Body of pancreas (tissue), 4 donors: ENCODE results near the gene HIP1. TPM values are rescaled to one million over a fixed set of nuclear protein-coding genes. Genes with fewer than 3 reads are reported as not detected.

Experiments used
- ATAC-seq: fragments of 150-250 bp; one replicate; pipeline ENCODE4 v1.9.1; 2016
- DNase-seq, 4 donors: peaks; one replicate each; pipeline ENCODE4 v3.0.0-alpha.2; 2019
- H3K27ac ChIP-seq, 4 donors: fragments of 200-600 bp; sonication (generic); 1 replicate in 3 of 4; 2 replicates in 1 of 4; pipeline versions ENCODE4 v1.5.1 to v1.6.1; 2016 to 2019; ENCODE audit warnings: mild to moderate bottlenecking in 1 of 4, mixed read lengths in 1 of 4, moderate library complexity in 1 of 4
- H3K27me3 ChIP-seq, 2 donors: fragments of 200-600 bp; sonication (generic); one replicate each; pipeline ENCODE4 v1.6.0; 2016; ENCODE audit warnings: mild to moderate bottlenecking in 1 of 2
- H3K36me3 ChIP-seq, 2 donors: fragments of 200-600 bp; sonication (generic); replicated peaks in 1 of 2; 2 replicates each; pipeline ENCODE4 v1.5.1; 2016; ENCODE audit warnings: low read depth in 2 of 2; ENCODE audit not compliant: insufficient read depth in 1 of 2
- H3K4me1 ChIP-seq: fragments of 200-600 bp; sonication (generic); one replicate; pipeline ENCODE4 v1.6.0; 2016
- H3K4me3 ChIP-seq, 2 donors: fragments of 200-600 bp; sonication (generic); 1 replicate in 1 of 2; 2 replicates in 1 of 2; pipeline ENCODE4 v1.5.1; 2016 to 2019
- H3K9me3 ChIP-seq, 3 donors: fragments of 200-600 bp; sonication (generic); 1 replicate in 2 of 3; 2 replicates in 1 of 3; pipeline ENCODE4 v1.5.1; 2016
- POLR2A ChIP-seq, 3 donors: fragments of 450-650 bp; IDR thresholded peaks; one replicate each; pipeline ENCODE4 v1.6.1; 2016; ENCODE audit warnings: antibody characterized with exemption in 3 of 3, mild to moderate bottlenecking in 2 of 3
- WGBS, 2 donors: methylation state at CpG; one replicate each; pipeline ENCODE4 v1.1.5; 2017; 5-methylcytosine and 5-hydroxymethylcytosine counted together
- intact Hi-C: fragments of 100-400 bp; cut with DNase I; formaldehyde crosslinking; loops from one replicate; pipeline ENCODE4 v1.15.1; 2023
- total RNA-seq, 2 donors: library from RNA; depleted of rRNA; stranded (reverse); fragments of >200 nt; gene quantifications; one replicate each; pipeline ENCODE4 v1.1.0, GENCODE V29; 2016
- TF ChIP-seq, protein P1 (sequence below), 7 experiments: fragments of 450-650 bp in 4 of 7; fragments of 200-600 bp in 3 of 7; sonication (generic) in 3 of 7; IDR thresholded peaks; one replicate each; pipeline ENCODE4 v1.5.1; 2016 to 2019; ENCODE audit warnings: antibody characterized with exemption in 7 of 7

HIP1 gene
- total RNA-seq, 2 donors from 2014 or later = 8.3 to 14.5 TPM

DNA sequence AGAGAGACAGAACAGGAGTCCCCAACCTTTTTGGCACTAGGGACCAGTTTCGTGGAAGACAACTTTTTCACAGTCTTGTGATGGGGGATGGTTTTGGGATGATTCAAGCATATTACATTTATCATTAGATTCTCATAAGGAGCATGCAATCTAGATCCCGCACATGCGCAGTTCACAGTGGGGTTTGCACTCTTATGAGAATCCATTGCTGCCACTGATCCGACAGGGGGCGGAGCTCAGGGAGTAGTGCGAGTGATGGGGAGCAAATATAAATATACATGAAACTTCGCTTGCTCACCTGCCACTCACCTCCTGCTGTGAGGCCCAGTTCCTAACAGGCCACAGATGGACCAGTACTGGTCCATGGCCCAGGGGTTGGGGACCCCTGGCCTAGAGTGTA, 19.1 kb upstream of the HIP1 start:
- WGBS, 2 donors = 84 to 89% methylated on average over 7 of the region's 7 CpGs
- Histone ChIP-seq H3K27ac (no peak overlapping the region), H3K4me1 (no peaks in the 10 kb centered on the region), H3K9me3 (no peaks in the 10 kb centered on the region), H3K27me3 (no peaks in the 10 kb centered on the region), H3K4me3 (no peak overlapping the region), H3K36me3 (no peaks in the 10 kb centered on the region)
- intact Hi-C loops = no loop called here
- TF ChIP-seq POLR2A (IDR thresholded peaks at IDR 0.05) = no peak
- TF ChIP-seq, protein P1, sequence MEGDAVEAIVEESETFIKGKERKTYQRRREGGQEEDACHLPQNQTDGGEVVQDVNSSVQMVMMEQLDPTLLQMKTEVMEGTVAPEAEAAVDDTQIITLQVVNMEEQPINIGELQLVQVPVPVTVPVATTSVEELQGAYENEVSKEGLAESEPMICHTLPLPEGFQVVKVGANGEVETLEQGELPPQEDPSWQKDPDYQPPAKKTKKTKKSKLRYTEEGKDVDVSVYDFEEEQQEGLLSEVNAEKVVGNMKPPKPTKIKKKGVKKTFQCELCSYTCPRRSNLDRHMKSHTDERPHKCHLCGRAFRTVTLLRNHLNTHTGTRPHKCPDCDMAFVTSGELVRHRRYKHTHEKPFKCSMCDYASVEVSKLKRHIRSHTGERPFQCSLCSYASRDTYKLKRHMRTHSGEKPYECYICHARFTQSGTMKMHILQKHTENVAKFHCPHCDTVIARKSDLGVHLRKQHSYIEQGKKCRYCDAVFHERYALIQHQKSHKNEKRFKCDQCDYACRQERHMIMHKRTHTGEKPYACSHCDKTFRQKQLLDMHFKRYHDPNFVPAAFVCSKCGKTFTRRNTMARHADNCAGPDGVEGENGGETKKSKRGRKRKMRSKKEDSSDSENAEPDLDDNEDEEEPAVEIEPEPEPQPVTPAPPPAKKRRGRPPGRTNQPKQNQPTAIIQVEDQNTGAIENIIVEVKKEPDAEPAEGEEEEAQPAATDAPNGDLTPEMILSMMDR (IDR thresholded peaks at IDR 0.05) = no peak
- ATAC-seq (no peak), DNase-seq (no peak)

DNA sequence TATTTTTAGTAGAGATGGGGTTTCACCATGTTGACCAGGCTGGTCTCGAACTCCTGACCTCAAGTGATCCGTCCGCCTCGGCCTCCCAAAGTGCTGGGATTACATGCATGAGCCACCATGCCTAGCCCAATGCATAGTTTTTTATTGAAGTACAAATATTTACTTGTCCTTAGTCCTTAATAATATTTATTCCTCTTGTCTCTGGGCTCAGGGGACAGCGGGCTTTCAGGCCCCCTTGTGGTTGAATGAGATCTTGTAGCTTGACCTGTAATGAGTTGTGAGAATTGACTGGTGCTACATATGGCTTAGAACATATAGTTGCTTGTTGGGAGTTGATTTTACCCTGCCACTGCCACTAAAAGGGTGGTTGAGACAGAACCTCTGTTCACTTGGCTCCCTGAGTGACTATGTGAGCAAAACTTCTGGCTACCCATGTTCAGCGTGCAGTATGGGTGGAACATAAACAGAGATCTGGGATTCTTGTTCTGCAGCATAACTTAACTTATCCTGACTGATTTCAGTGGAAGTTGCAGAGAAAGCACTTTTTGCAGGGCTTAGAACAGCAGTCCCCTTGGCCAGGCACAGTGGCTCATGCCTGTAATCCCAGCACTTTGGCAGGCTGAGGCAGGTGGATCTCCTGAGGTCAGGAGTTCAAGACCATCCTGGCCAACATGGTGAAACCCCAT, 18.4 kb upstream of the HIP1 start:
- H3K36me3 ChIP-seq = no peaks in the 10 kb centered on the region
- ATAC-seq = no peak
- H3K27ac ChIP-seq = no peak overlapping the region
- TF ChIP-seq, protein P1 (IDR thresholded peaks at IDR 0.05) = peak in 6 of 7 experiments; percentile 11 to 28 (median 18)
- no peak for TF ChIP-seq POLR2A (IDR thresholded peaks at IDR 0.05)
- DNase-seq = peak in 1 of 4 donors; percentile 19
- H3K27me3 ChIP-seq = no peaks in the 10 kb centered on the region
- no peaks in the 10 kb centered on the region for H3K9me3 ChIP-seq
- no peak overlapping the region for H3K4me3 ChIP-seq
- intact Hi-C loops = no loop called here
- H3K4me1 ChIP-seq = no peaks in the 10 kb centered on the region
- 57 to 63% methylated on average over 6 of the region's 6 CpGs for WGBS, 2 donors

DNA sequence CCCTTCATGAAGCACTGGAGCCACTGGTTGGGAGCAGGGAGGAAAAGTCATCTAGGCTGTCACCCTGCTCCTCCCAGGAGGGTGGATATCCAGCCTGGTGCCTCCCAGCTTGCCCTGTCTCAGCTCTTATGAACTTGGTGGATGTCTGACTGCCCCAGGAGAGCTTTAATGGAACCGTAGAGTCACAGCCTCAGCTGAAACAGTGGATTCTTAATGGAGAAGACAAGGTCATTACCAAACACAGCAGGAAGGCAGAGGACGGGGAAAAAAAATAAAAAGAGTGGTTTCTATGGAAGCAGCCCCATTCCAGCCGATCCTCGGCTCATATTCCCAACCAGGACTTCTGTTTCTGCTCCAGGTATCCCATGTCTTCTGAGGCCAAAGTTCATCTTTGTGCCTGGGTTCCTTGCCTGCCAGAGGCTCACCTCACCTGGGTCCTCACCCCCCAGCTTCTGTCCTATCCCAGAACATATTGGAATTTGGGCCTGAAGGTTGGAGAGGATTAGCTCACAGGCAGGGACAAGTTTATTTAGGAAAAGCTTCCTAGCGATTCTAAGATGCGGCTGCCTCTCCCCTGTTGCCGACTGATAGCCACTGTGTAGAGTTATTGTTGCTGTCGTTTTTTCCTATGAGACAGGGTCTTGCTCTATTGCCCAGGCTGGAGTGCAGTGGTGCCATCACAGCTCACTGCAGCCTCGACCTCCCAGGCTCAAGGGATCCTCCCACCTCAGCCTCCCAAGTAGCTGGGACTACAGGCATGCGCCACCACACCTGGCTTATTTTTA, 17.7 kb upstream of the HIP1 start:
- Histone ChIP-seq H3K4me3 (no peak overlapping the region), H3K27ac (no peak overlapping the region), H3K9me3 (no peaks in the 10 kb centered on the region), H3K36me3 (no peaks in the 10 kb centered on the region), H3K27me3 (no peaks in the 10 kb centered on the region), H3K4me1 (no peaks in the 10 kb centered on the region)
- intact Hi-C loops = no loop called here
- no peak for ATAC-seq
- WGBS, 2 donors = 59 to 60% methylated on average over 9 to 10 of the region's 10 CpGs
- DNase-seq = no peak
- TF ChIP-seq POLR2A (IDR thresholded peaks at IDR 0.05) = no peak
- TF ChIP-seq, protein P1 (IDR thresholded peaks at IDR 0.05) = no peak

DNA sequence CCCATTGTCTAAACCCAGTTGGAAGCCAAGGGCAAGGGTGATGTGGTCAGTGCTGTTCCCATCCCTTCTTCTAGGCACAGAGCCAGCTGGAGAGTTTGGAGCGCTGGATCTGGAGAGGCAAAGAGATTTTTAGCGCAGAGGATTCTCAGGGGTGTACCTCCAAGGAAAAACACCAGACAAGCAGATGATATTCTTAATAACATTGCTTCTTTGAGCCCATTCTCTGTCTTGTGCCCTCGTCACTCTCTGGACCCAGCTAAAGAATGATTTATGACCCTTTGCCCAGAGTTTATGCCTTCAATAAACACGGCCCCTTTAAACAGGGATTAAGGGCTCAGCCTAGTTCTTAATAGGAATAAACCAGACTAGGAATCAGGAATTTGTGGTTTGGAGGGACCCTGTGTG, 4.7 kb upstream of the HIP1 start:
- no peak for DNase-seq
- WGBS, 2 donors = 57 to 58% methylated on average over 4 of the region's 4 CpGs
- ATAC-seq = no peak
- Histone ChIP-seq H3K9me3 (no peaks in the 10 kb centered on the region), H3K36me3 (no peaks in the 10 kb centered on the region), H3K27ac (no peak overlapping the region), H3K4me3 (no peak overlapping the region), H3K4me1 (peaks cover 4% of the 10 kb centered on the region), H3K27me3 (no peaks in the 10 kb centered on the region)
- TF ChIP-seq, protein P1 (IDR thresholded peaks at IDR 0.05) = no peak
- TF ChIP-seq POLR2A (IDR thresholded peaks at IDR 0.05) = no peak
- intact Hi-C loops = no loop called here
